ENCODE data around the gene SH3RF3.
A peak's percentile ranks its signal among the peaks of the same experiment; 100 is the strongest.
"Not testable (repeated sequence)": the region's sequence is repeated elsewhere in the genome, so short reads cannot be mapped to it uniquely, and the experiment has no call there.

The SH3RF3 gene

GRCh38 chr2:109533823-109534222, 404.8 kb downstream of the SH3RF3 start:
- DNase-seq (ENCODE audit: extremely low read depth, low read depth): no peak

GRCh38 chr2:109535217-109535946, 406.4 kb downstream of the SH3RF3 start:
- DNase-seq (ENCODE audit: extremely low read depth, low read depth): no peak
- no peak for TF ChIP-seq CTCF (IDR thresholded peaks at IDR 0.05; ENCODE audit: low read depth, low read length)

More at GRCh38 chr2:109533823-109534222, 404.8 kb downstream of the SH3RF3 start:
- TF ChIP-seq CTCF (IDR thresholded peaks at IDR 0.05; ENCODE audit: low read depth, low read length): no peak

- not testable (repeated sequence) for DNase-seq (ENCODE audit: extremely low read depth, low read depth)
These were observed 407.6 kb downstream of the SH3RF3 start for GRCh38 chr2:109536556-109536955.

GRCh38 chr2:109537565-109538222, 408.7 kb downstream of the SH3RF3 start:
- DNase-seq (ENCODE audit: extremely low read depth, low read depth): no peak
- TF ChIP-seq CTCF (IDR thresholded peaks at IDR 0.05; ENCODE audit: low read depth, low read length): no peak

GRCh38 chr2:109538546-109538945, 409.5 kb downstream of the SH3RF3 start:
- DNase-seq (ENCODE audit: extremely low read depth, low read depth): no peak
- TF ChIP-seq CTCF (IDR thresholded peaks at IDR 0.05; ENCODE audit: low read depth, low read length): no peak

- no peak for DNase-seq (ENCODE audit: extremely low read depth, low read depth)
- TF ChIP-seq CTCF (IDR thresholded peaks at IDR 0.05; ENCODE audit: low read depth, low read length): no peak
These were observed 413.4 kb downstream of the SH3RF3 start for GRCh38 chr2:109542384-109542783.

- TF ChIP-seq CTCF (IDR thresholded peaks at IDR 0.05; ENCODE audit: low read depth, low read length): peak; percentile 97
- DNase-seq (ENCODE audit: extremely low read depth, low read depth): peak; percentile 24
These were observed 417.1 kb downstream of the SH3RF3 start for GRCh38 chr2:109545828-109546713.

Data from AG09319 (cell line).